ENCODE results near the gene FYB1.
A peak's percentile ranks its signal among the peaks of the same experiment; 100 is the strongest.

FYB1 gene

DNA sequence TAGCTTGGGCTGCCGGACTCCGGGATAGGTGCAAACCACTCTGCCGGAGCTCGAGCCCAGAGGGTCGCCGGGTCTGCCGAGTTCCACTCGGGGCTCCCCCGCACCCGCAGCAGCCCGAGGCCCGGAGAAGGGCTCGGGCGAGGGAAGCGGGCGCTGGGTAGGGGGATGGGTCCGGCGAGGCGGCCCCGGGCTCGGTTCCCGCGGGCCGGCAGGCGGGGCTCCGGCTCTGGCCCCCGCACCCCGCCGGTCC is 145.7 kb downstream of the FYB1 start:
- Histone ChIP-seq H3K27ac (peak overlapping the region; percentile 99), H3K4me3 (peak overlapping the region; percentile 94)
- DNase-seq (ENCODE audit: low spot score), result no peak
- TF ChIP-seq, protein P1, sequence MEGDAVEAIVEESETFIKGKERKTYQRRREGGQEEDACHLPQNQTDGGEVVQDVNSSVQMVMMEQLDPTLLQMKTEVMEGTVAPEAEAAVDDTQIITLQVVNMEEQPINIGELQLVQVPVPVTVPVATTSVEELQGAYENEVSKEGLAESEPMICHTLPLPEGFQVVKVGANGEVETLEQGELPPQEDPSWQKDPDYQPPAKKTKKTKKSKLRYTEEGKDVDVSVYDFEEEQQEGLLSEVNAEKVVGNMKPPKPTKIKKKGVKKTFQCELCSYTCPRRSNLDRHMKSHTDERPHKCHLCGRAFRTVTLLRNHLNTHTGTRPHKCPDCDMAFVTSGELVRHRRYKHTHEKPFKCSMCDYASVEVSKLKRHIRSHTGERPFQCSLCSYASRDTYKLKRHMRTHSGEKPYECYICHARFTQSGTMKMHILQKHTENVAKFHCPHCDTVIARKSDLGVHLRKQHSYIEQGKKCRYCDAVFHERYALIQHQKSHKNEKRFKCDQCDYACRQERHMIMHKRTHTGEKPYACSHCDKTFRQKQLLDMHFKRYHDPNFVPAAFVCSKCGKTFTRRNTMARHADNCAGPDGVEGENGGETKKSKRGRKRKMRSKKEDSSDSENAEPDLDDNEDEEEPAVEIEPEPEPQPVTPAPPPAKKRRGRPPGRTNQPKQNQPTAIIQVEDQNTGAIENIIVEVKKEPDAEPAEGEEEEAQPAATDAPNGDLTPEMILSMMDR (IDR thresholded peaks at IDR 0.05), result no peak

GRCh38 chr5:39072925-39073766 is 146.2 kb downstream of the FYB1 start:
- Histone ChIP-seq H3K4me3 (peak overlapping the region; percentile 94), H3K27ac (peak overlapping the region; percentile 99)
- DNase-seq (ENCODE audit: low spot score), result peak; percentile 76
- TF ChIP-seq, protein P1 (IDR thresholded peaks at IDR 0.05), result no peak

DNA sequence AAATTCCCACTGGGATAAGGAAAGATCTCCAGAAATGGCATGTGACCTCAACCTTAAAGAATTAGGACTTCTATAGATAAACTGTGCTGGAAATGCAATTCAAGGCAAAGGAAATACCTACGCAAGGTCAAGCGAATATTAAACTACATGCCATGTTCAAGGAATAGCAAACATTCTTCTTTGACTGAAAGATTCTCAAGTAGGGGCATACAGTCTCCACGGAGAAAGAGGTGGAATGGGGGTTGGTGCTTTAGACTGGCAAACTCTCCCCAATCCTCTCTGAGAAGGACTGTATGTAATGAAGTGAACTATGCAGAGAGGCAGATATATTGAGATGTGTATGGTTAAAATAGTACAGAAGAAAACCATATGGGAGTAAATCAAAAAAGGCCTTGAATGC is 151.3 kb downstream of the FYB1 start:
- DNase-seq (ENCODE audit: low spot score), result no peak
- no peak overlapping the region for H3K27ac ChIP-seq
- TF ChIP-seq, protein P1 (IDR thresholded peaks at IDR 0.05), result no peak
- H3K4me3 ChIP-seq, result no peak overlapping the region

GRCh38 chr5:39064450-39064849 is 154.9 kb downstream of the FYB1 start:
- no peak overlapping the region for H3K4me3 ChIP-seq
- H3K27ac ChIP-seq, result no peak overlapping the region
- no peak for DNase-seq (ENCODE audit: low spot score)
- TF ChIP-seq, protein P1 (IDR thresholded peaks at IDR 0.05), result no peak

DNA sequence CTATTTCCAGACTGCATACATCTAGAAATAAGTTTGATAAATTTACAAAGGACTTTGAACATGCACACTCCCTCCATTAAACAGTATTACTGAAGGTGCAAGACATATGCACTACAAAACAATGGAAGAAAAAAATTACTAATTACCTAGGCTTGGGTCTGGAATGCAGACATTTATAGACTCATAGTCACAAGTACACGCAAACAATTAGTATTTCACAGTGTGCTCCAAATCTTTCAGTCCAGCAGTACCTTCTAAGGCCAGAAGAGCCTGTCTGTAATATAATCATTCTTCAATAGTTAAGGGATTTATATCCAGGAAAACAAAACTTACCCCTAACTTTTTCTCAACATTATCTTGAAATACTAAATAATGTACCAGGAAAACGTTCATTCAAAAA is 156.3 kb downstream of the FYB1 start:
- no peak for DNase-seq (ENCODE audit: low spot score)
- TF ChIP-seq, protein P1 (IDR thresholded peaks at IDR 0.05), result no peak
- H3K27ac ChIP-seq, result no peak overlapping the region
- H3K4me3 ChIP-seq, result no peak overlapping the region

- no peak overlapping the region for H3K4me3 ChIP-seq
- no peak overlapping the region for H3K27ac ChIP-seq
- DNase-seq (ENCODE audit: low spot score), result no peak
- TF ChIP-seq, protein P1 (IDR thresholded peaks at IDR 0.05), result no peak
Measured at GRCh38 chr5:39062530-39062929, 156.8 kb downstream of the FYB1 start.

DNA sequence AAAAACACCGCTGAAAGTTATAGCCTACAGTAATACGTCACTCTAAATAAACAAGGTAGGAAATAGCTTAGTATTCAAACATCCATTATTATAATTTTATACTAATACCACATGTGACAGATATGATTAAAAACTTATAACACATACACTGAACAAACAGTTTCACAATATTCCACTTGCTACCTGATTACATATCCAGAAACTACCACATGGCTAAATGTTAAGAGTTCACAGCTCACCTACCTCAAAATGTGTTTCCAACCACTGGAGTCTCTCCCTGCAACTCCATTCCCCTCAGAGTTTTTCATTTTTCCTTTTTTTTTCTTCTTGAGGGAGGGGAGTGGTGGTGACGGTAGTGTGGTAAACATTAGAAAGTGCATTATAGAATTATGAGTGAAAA is 157.3 kb downstream of the FYB1 start:
- TF ChIP-seq, protein P1 (IDR thresholded peaks at IDR 0.05), result no peak
- H3K27ac ChIP-seq, result no peak overlapping the region
- no peak overlapping the region for H3K4me3 ChIP-seq
- DNase-seq (ENCODE audit: low spot score), result no peak

Measured in coronary artery (tissue), 2 donors.